HepG2 (cell line): Measurements from ENCODE around the gene P2RY2. TPM values are rescaled to one million over a fixed set of nuclear protein-coding genes. Genes with fewer than 3 reads are reported as not detected.
A peak's percentile ranks its signal among the peaks of the same experiment; 100 is the strongest.

Source experiments
- ATAC-seq: fragments of 200-7000 bp; cut with Tn5 transposase; 3 replicates; pipeline ENCODE4 v1.9.1; 2020; ENCODE audit warnings: mild to moderate bottlenecking, moderate library complexity
- BruUV-seq: library from RNA; stranded (reverse); fragments of 400-500 nt; replicated peaks from 2 replicates; lab custom pipeline; 2021; lab: Mats Ljungman, UMichigan
- CTCF ChIA-PET: fragments of 300-600 bp; formaldehyde crosslinking; extraction: SDS; loops from one replicate; lab custom pipeline; 2021; ENCODE audit warnings: low total read pairs, inconsistent platforms, low intra/inter-chr PET ratio; lab: Yijun Ruan, JAX
- POLR2A ChIA-PET: fragments of 350-600 bp; sonication (Branson Sonifier 250); formaldehyde crosslinking; loops from one replicate; lab custom pipeline; 2020; ENCODE audit warnings: antibody characterized with exemption, inconsistent platforms; lab: Yijun Ruan, JAX
- DNase-seq: peaks from one replicate; pipeline ENCODE4 v3.0.0-alpha.2; 2015; ENCODE audit warnings: low spot score
- FAIRE-seq: peaks from 3 replicates; lab custom pipeline; 2011; peaks lifted over from hg19 to GRCh38; lab: Jason Lieb, UNC
- H2AFZ ChIP-seq: one replicate; pipeline ENCODE4 v1.6.1; 2011; ENCODE audit warnings: low read length, inconsistent platforms
- H3K27ac ChIP-seq: fragments of 300-600 bp; 3 replicates; pipeline ENCODE4 v1.8.0; 2011; ENCODE audit warnings: mixed run types, mild to moderate bottlenecking, mixed read lengths, low read length, inconsistent platforms; ENCODE audit not compliant: insufficient read depth; ENCODE audit errors: extremely low read length
- H3K27me3 ChIP-seq, 2 experiments: fragments of 200-600 bp in 1 of 2; 2 replicates in 1 of 2; 3 replicates in 1 of 2; pipeline versions ENCODE4 v1.6.0 to v1.8.0; 2011; ENCODE audit warnings: low read length in 2 of 2, mild to moderate bottlenecking in 2 of 2, moderate library complexity in 2 of 2, inconsistent platforms in 1 of 2; ENCODE audit not compliant: insufficient read depth in 2 of 2, control insufficient read depth in 1 of 2
- H3K36me3 ChIP-seq, 2 experiments: fragments of 200-600 bp in 1 of 2; replicated peaks in 1 of 2; 2 replicates in 1 of 2; 3 replicates in 1 of 2; pipeline versions ENCODE4 v1.5.1 to v1.8.0; 2011; ENCODE audit warnings: low read length in 2 of 2, inconsistent platforms in 1 of 2; ENCODE audit not compliant: insufficient read depth in 2 of 2, control insufficient read depth in 1 of 2
- H3K4me1 ChIP-seq: 2 replicates; pipeline ENCODE4 v1.5.1; 2012; ENCODE audit warnings: low read length, inconsistent platforms; ENCODE audit not compliant: insufficient read depth
- H3K4me2 ChIP-seq: 2 replicates; pipeline ENCODE4 v1.6.0; 2011; ENCODE audit warnings: low read depth, low read length, inconsistent platforms
- H3K4me3 ChIP-seq, 3 experiments: fragments of 200-600 bp in 1 of 3; sonication (generic), shearing (Covaris generic) in 1 of 3; replicated peaks in 1 of 3; 2 replicates each; pipeline ENCODE4 v1.5.1; 2011 to 2016; ENCODE audit warnings: low read length in 3 of 3, inconsistent platforms in 2 of 3, low read depth in 2 of 3, mild to moderate bottlenecking in 2 of 3, control low read depth in 1 of 3, mixed read lengths in 1 of 3; ENCODE audit not compliant: insufficient read depth in 1 of 3
- H3K79me2 ChIP-seq: one replicate; pipeline ENCODE4 v1.6.1; 2011; ENCODE audit warnings: low read length, inconsistent platforms; ENCODE audit not compliant: insufficient read depth
- H3K9ac ChIP-seq: 2 replicates; pipeline ENCODE4 v1.6.0; 2011; ENCODE audit warnings: mild to moderate bottlenecking, low read depth, low read length, inconsistent platforms; ENCODE audit not compliant: insufficient read depth
- H3K9me3 ChIP-seq: 2 replicates; pipeline ENCODE4 v1.5.1; 2012; ENCODE audit warnings: mild to moderate bottlenecking, low read length
- H4K20me1 ChIP-seq: 2 replicates; pipeline ENCODE4 v1.6.0; 2011; ENCODE audit warnings: inconsistent platforms, mild to moderate bottlenecking, low read length, moderate library complexity; ENCODE audit not compliant: insufficient read depth
- ATF2 ChIP-seq: sonication (generic); formaldehyde crosslinking; IDR thresholded peaks from 2 replicates; pipeline ENCODE4 v1.4.0; 2020; ENCODE audit warnings: missing genetic modification reagents
- CREM ChIP-seq, 2 experiments: sonication (generic) in 1 of 2; formaldehyde crosslinking in 1 of 2; IDR thresholded peaks; 2 replicates each; pipeline versions ENCODE4 v1.4.0 to v1.6.1; 2016 to 2020; ENCODE audit warnings: antibody characterized with exemption in 1 of 2, mild to moderate bottlenecking in 1 of 2, missing genetic modification reagents in 1 of 2
- EEA1 ChIP-seq: sonication (generic); formaldehyde crosslinking; IDR thresholded peaks from 2 replicates; pipeline ENCODE4 v1.5.1; 2020; ENCODE audit warnings: mild to moderate bottlenecking, missing genetic modification reagents, borderline replicate concordance
- ETV5 ChIP-seq: IDR thresholded peaks from 2 replicates; pipeline ENCODE4 v1.6.1; 2018; ENCODE audit warnings: missing biosample characterization, missing genetic modification reagents, inconsistent platforms, borderline replicate concordance
- FOXC1 ChIP-seq: sonication (generic); formaldehyde crosslinking; IDR thresholded peaks from 2 replicates; pipeline ENCODE4 v1.8.0; 2022; ENCODE audit warnings: mild to moderate bottlenecking, missing genetic modification reagents, borderline replicate concordance
- GTF3A ChIP-seq: sonication (generic); formaldehyde crosslinking; conservative IDR thresholded peaks from 2 replicates; pipeline ENCODE4 v1.4.0; 2020; ENCODE audit warnings: mild to moderate bottlenecking, missing genetic modification reagents
- MEIS2 ChIP-seq: sonication (generic); formaldehyde crosslinking; IDR thresholded peaks from 2 replicates; pipeline ENCODE4 v1.9.0; 2021; ENCODE audit warnings: mild to moderate bottlenecking, missing genetic modification reagents
- NCOA1 ChIP-seq: sonication (generic); formaldehyde crosslinking; IDR thresholded peaks from 2 replicates; pipeline ENCODE4 v1.9.0; 2021; ENCODE audit warnings: missing genetic modification reagents
- NCOA2 ChIP-seq: sonication (generic); formaldehyde crosslinking; IDR thresholded peaks from 2 replicates; pipeline ENCODE4 v1.8.0; 2022; ENCODE audit warnings: inconsistent platforms
- PRDM10 ChIP-seq: sonication (generic); formaldehyde crosslinking; IDR thresholded peaks from 2 replicates; pipeline ENCODE4 v1.4.0; 2020; ENCODE audit warnings: low read depth, missing genetic modification reagents
- ZBTB26 ChIP-seq: IDR thresholded peaks from 2 replicates; pipeline ENCODE4 v1.6.1; 2016; ENCODE audit warnings: missing compliant biosample characterization, missing genetic modification reagents, borderline replicate concordance
- WGBS: methylation state at CpG from one replicate; pipeline ENCODE4 v1.1.6; 2017; ENCODE audit warnings: low lambda C conversion rate; 5-methylcytosine and 5-hydroxymethylcytosine counted together
- in situ Hi-C: cut with HindIII; loops from 2 replicates; pipeline ENCODE4 v1.10.0; 2017; ENCODE audit warnings: low pct_unique_long_range_greater_than_20kb; ENCODE audit not compliant: extremely low pct_ligation_motif_present
- intact Hi-C: fragments of 100-400 bp; cut with micrococcal nuclease; formaldehyde crosslinking; loops from one replicate; pipeline ENCODE4 v1.10.0; 2022; ENCODE audit not compliant: unreplicated experiment
- polyA plus RNA-seq, 8 experiments: library from polyadenylated mRNA; depleted of rRNA in 3 of 8; stranded (reverse) in 7 of 8; unstranded in 1 of 8; fragments of >200 nt; fragmentation: Illumina TruSeq in 4 of 8; extraction: Trizol in 4 of 8; gene quantifications; 2 replicates each; pipeline versions ENCODE4 v1.2.1 to v1.2.3, GENCODE V29; 2011 to 2016; ENCODE audit warnings: low read depth in 4 of 8, missing spikeins in 1 of 8, mixed read lengths in 1 of 8; ENCODE audit not compliant: insufficient read depth in 1 of 8
- total RNA-seq, 5 experiments: library from RNA; depleted of rRNA; stranded (reverse); fragments of >200 nt; fragmentation: Illumina TruSeq; extraction: Trizol; gene quantifications; 2 replicates each; pipeline ENCODE4 v1.2.3, GENCODE V29; 2016; ENCODE audit warnings: low read depth in 1 of 5
- TF ChIP-seq, protein P1 (sequence below): sonication (generic); formaldehyde crosslinking; conservative IDR thresholded peaks from 2 replicates; pipeline ENCODE4 v1.4.0; 2020; ENCODE audit warnings: missing genetic modification reagents
- TF ChIP-seq, protein P2 (sequence below): IDR thresholded peaks from 2 replicates; pipeline ENCODE4 v1.6.1; 2016; ENCODE audit warnings: missing genetic modification reagents, missing compliant biosample characterization

Gene P2RY2
- total and polyA plus RNA-seq, 2 of the 13 experiments (the other 11 are each of a cell fraction or from before 2014, with no cell fraction given): 0.95 to 3.1 TPM

DNA sequence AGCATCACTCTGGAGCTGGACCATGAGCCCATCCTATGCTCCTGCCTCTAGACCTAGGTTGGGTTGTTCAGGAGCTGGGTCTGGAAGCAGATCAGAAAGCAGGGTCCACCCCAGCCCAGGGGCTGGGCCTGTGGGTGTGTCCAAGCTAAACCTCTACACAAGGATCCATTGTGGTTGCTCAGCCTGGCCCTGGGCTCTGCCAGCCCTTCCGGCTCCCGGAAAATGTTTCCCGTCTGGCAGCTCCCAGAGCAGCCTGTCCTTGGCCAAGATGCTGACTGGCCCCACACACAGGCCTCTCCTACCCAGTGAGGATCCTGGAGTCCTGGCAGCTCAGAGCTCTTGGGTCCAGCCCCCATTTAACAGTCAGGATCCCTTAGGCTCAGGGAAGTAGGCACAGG, 40.7 kb upstream of the P2RY2 start:
- Histone ChIP-seq H3K9me3 (no peaks in the 10 kb centered on the region), H4K20me1 (no peaks in the 10 kb centered on the region), H3K4me1 (peaks cover 71% of the 10 kb centered on the region), H3K4me3 (peak overlapping the region; percentile 24 to 64 (median 29); a peak in 5 of 6 replicates), H2AFZ (peak overlapping the region; percentile 32), H3K4me2 (peak overlapping the region; percentile 98), H3K27ac (peak overlapping the region; percentile 99), H3K36me3 (no peaks in the 10 kb centered on the region), H3K27me3 (no peaks in the 10 kb centered on the region), H3K79me2 (no peaks in the 10 kb centered on the region), H3K9ac (peak overlapping the region; percentile 3; the same call in 1 of the 2 replicates)
- in situ Hi-C loops: loop anchor here (5.0 kb wide), 2 partner anchors 35 to 350 kb away; partner anchors contain the start of gene FCHSD2
- no CpG with 5 or more reads among the region's 3 CpGs for WGBS
- intact Hi-C loops: loop anchor here (1.0 to 10.0 kb wide), 5 partner anchors 19 to 450 kb away; no protein-coding TSS in a partner anchor
- DNase-seq (peak; percentile 88), ATAC-seq (peak; percentile 71), FAIRE-seq (peak; percentile 75)
- no TSS peak for BruUV-seq
- ChIA-PET CTCF (interaction anchor here (1.2 to 2.9 kb wide), 5 partner anchors 35 to 346 kb away, joined by 4 to 12 read pairs (median 7); partner anchors contain the start of gene FCHSD2), POLR2A (interaction anchor here (0.6 to 4.3 kb wide), 13 partner anchors 8 to 1335 kb away, joined by 3 to 133 read pairs (median 3); partner anchors contain the start of gene FCHSD2)
- TF ChIP-seq FOXC1 (CRISPR knock-in tag): peak; percentile 73
- no peak for TF ChIP-seq ATF2 (CRISPR knock-in tag)
- TF ChIP-seq ZBTB26: peak; percentile 99
- peak; percentile 56 for TF ChIP-seq NCOA2 (CRISPR knock-in tag)
- TF ChIP-seq GTF3A (CRISPR knock-in tag): 0 out of 2 replicates have a peak, but pooled peaks have one; percentile 34
- 0 out of 2 replicates have a peak, but pooled peaks have one; percentile 28 for TF ChIP-seq MEIS2 (CRISPR knock-in tag)
- TF ChIP-seq, protein P1, sequence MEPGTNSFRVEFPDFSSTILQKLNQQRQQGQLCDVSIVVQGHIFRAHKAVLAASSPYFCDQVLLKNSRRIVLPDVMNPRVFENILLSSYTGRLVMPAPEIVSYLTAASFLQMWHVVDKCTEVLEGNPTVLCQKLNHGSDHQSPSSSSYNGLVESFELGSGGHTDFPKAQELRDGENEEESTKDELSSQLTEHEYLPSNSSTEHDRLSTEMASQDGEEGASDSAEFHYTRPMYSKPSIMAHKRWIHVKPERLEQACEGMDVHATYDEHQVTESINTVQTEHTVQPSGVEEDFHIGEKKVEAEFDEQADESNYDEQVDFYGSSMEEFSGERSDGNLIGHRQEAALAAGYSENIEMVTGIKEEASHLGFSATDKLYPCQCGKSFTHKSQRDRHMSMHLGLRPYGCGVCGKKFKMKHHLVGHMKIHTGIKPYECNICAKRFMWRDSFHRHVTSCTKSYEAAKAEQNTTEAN: peak; percentile 61
- TF ChIP-seq, protein P2, sequence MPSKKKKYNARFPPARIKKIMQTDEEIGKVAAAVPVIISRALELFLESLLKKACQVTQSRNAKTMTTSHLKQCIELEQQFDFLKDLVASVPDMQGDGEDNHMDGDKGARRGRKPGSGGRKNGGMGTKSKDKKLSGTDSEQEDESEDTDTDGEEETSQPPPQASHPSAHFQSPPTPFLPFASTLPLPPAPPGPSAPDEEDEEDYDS (CRISPR knock-in tag): peak; percentile 27; the same call in 1 of the 2 replicates
- TF ChIP-seq NCOA1: 0 out of 2 replicates have a peak, but pooled peaks have one; percentile 27
- TF ChIP-seq PRDM10 (CRISPR knock-in tag): peak; percentile 23; the same call in 1 of the 2 replicates
- TF ChIP-seq ETV5: peak; percentile 93
- 0 out of 2 replicates have a peak, but pooled peaks have one; percentile 13 for TF ChIP-seq CREM (IDR thresholded peaks at IDR 0.05)
- TF ChIP-seq CREM (CRISPR knock-in tag; IDR thresholded peaks at IDR 0.05): no peak
- no peak for TF ChIP-seq EEA1
